ENCODE results near the gene SCAND1.

The SCAND1 gene

DNA sequence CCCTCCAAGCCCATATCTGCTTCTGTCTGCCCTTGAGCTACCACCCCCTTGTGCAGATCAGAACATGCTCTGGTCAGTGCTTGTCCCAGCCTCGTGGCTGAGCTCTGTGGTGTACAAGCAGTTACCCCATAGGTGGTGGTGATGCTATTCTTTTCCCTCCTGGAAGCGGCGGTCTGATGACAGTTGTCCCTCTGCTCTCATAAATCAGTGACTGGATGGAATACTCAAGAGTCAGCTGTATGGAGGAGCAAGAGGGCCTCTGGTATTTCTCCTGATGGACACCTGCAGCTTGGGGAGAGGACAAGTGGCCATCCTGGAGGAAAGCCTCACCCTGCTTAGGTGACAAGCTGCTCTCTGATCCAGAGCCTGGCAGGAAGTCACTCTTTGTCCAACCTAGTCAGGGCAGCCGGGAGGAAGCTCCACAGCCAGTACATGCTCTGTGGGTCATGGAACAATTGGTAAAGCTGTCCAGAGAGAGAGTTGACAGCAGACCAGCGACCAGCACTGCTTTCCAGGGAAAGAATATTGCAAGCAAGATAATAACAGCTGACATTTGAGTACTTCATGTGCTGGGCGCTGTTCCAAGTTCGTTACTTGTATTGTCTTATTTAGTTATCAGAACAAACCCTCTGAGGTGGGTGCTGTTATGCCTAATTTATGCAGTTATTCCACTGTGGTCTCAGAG lies 47.1 kb downstream of the SCAND1 start:
- no peak for DNase-seq (ENCODE audit: low read depth, low spot score)

DNA sequence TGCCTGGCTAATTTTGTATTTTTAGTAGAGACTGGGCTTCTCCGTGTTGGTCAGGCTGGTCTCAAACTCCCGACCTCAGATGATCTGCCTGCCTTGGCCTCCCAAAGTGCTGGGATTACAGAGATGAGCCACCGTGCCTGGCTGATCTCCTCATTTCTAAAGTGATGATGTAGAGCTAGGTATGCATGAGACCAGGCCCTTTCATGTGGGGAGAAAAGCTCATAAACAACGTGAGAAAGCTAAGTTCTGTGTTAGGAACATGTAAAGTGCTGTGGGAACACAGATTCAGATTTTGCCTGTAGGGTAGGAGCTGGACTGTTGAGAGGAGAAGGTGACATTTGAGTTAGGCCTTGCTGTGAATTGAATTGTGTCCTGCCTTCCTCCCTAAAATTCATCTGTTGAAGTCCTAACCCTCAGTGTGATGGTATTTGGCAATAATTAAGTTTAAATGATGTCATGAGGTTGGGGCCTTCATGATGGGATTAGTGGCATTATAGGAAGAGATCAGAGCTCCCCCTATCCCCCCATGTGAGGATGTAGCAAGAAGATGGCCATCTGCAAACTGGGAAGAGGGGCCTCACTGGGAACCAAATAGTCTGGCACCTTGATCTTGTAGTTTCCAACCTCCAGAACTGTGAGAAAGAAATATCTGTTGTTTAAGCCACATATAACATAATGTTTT lies 49.2 kb downstream of the SCAND1 start:
- no peak for DNase-seq (ENCODE audit: low read depth, low spot score)

DNA sequence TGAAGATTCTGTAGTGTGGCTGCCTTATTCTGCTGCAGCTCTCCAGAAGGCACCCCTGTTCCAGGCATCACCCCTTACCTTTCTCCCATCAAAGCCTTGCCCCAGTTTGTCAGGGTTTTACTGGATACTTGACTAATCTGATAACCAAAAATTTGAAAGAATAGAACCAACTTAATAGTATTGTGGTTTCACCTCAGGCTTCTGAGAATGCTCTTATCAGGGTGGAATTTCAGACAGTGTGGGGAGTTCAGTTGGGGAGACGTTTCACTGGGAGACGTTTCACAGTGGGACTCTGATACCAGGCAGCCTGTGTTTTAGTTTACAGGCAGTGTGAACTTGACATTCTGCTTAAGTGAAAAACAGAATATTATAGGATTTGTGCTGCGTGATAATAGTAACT lies 50.5 kb downstream of the SCAND1 start:
- DNase-seq (ENCODE audit: low read depth, low spot score): no peak

Data from activated CD4-positive, CD25-positive, alpha-beta regulatory T cell treated with anti-CD3 and anti-CD28 coated beads, Interleukin-2, amount 50 U/mL, for 16 hours (primary cell).